ENCODE measurements around the gene CBX3.
"Not testable (repeated sequence)": the region's sequence is repeated elsewhere in the genome, so short reads cannot be mapped to it uniquely, and the experiment has no call there.

CBX3 gene

DNA sequence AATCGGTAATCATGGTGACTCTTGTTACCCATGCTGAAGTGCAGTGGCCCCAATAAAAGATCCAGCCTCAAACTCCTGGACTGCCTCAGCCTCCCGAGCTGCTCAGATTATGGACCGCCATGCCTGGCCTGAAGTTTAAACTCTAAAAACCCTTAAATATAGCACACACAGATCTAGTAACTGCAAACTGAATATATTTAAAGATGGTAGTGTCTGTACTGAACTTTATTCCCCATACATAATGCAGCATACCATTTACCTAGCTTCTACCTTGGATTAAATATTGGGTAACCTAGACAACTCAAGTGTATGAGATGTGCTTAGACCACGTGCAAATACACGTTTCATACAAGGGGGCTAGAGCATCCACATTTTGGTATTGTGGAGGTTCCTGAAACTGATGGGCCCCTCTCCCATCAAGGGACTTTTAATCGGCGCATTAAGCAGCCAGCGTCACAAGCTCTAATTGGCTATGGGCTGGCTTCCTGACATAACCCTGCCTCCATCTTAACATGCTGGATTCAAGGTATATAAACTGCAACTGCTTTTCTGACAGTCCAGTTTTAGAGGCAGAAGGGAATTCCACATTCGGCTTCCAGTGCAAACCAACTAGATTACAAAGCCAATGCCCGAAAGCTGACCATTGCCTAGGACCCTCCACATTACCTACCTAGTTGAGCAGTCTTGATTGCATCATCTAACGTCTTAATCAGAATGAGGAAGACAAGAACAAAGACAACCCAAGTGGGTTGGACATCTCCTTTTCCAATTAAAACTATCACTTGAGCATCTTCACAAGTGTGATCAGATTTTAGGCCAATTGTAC is 14.0 kb upstream of the CBX3 start:
- DNase-seq (ENCODE audit: low read depth in 2 of 3, low spot score in 1 of 3), result no peak

DNA sequence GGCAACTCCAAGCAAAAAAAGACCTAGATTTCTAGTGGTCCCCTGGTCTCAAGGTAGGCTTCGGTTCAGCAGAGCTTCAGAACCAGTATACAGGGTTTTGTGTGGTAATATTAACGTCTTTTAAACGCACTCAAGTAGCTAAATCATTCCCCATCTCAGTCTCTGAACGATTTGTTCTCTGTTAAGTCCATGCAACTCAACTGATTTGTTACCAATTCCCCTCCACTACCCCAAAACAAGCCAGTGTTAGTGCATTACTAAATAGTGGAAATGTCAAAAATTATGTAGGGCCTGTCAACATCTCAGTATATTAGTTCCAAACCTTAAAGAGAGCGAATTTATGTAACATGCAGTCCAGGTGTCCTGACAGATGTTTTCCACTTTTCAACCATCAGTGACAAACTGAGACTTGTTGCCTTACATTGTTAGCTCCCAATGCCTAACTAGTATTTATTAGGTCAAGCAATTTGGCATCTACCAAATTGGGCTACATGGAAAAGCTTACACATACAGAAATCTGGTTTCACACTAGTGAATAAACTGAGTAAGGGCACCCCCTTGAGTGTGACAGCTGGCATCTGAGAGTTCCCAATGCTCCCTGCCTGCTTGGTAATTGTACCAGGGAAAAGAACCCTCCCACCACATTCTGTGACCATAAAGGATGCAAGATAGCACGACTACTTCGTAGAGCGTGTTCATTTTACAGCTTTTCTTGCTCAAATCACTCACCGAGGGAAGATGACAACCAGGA is 13.2 kb upstream of the CBX3 start:
- no peak for DNase-seq (ENCODE audit: low read depth in 2 of 3, low spot score in 1 of 3)

- no peak for DNase-seq (ENCODE audit: low read depth in 2 of 3, low spot score in 1 of 3)
These were observed 12.5 kb upstream of the CBX3 start for GRCh38 chr7:26188957-26189541.

- DNase-seq (ENCODE audit: low read depth in 2 of 3, low spot score in 1 of 3), result no peak
These were observed 11.8 kb upstream of the CBX3 start for GRCh38 chr7:26189697-26190096.

GRCh38 chr7:26190417-26190869 is 11.1 kb upstream of the CBX3 start:
- DNase-seq (ENCODE audit: low read depth in 2 of 3, low spot score in 1 of 3), result no peak

DNA sequence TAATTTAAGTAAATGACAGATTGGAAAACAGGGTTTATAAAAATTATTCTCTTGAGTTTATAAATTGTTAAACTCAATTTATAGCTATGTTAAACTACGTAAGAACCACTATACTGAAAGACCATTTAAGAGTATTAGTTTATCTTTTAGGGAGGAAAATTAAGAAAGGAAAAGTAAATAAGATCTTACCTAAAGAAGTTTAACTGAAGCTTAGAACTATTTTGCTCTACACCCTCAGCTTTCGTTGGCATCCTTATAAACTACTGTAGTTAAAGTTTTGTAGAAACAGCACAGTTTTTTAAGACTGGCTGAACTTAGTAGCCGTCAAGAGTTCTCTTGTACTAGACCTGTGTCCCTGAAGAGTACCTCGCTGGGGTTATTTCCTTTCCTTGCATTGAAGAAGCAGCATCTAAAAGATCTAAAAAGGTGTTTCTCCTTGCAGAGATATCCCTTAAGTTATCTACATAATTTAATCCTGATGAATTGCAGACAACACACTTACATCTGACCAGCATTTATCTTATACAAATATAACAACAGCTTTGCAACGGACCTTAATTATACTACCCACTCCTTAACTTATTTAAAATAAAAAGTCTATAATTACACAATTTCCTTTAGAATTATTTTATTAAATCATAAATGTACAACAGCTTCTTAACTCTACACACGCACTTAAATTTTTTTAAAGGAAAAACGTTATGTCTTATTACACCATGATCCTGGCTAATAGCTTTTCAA is 10.1 kb upstream of the CBX3 start:
- no peak for DNase-seq (ENCODE audit: low read depth in 2 of 3, low spot score in 1 of 3)

- no peak for DNase-seq (ENCODE audit: low read depth in 2 of 3, low spot score in 1 of 3)
These were observed 9.5 kb upstream of the CBX3 start for GRCh38 chr7:26191974-26192479.

- DNase-seq (ENCODE audit: low read depth in 2 of 3, low spot score in 1 of 3), result no peak
These were observed 9.0 kb upstream of the CBX3 start for GRCh38 chr7:26192485-26193087.

DNA sequence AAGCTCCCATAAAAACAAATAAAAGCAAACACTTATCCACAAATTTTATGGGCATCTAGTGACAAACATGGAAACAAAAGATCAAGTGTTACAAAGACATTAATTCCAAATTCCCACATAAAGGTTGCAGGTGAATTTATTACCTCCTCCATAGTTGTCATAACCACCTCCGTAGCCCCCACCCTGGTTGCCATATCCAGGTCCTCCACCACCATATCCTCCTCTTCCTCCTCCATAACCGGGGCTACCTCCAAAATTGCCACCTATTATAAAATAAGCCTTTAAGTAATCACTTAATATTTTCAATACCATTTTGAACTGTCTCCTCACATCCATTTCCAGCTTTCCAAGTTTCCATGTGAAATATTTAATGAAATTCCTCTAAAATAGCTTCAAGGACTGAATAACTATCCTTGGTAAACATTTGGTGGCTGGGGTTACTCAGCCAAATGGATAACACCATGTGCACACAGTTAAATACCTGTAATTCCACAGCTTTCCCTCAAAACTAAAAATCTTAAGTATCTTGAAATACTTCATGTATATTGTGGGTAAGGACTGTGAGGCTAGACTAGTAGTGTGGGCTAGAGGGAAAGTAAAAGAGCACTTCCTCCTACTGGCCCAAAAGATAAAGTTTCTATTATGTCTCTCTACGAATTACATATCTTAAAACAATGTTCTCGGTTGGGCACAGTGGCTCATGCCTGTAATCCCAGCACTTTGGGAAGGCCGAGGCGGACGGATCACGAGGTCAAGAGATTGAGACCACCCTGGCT is 7.9 kb upstream of the CBX3 start:
- DNase-seq (ENCODE audit: low read depth in 2 of 3, low spot score in 1 of 3), result no peak

- DNase-seq (ENCODE audit: low read depth in 2 of 3, low spot score in 1 of 3), result not testable (repeated sequence)
These were observed 6.8 kb upstream of the CBX3 start for GRCh38 chr7:26194764-26195163.

GRCh38 chr7:26195182-26195581 is 6.4 kb upstream of the CBX3 start:
- DNase-seq (ENCODE audit: low read depth in 2 of 3, low spot score in 1 of 3), result no peak

GRCh38 chr7:26195867-26196657 is 5.5 kb upstream of the CBX3 start:
- DNase-seq (ENCODE audit: low read depth in 2 of 3, low spot score in 1 of 3), result no peak

DNA sequence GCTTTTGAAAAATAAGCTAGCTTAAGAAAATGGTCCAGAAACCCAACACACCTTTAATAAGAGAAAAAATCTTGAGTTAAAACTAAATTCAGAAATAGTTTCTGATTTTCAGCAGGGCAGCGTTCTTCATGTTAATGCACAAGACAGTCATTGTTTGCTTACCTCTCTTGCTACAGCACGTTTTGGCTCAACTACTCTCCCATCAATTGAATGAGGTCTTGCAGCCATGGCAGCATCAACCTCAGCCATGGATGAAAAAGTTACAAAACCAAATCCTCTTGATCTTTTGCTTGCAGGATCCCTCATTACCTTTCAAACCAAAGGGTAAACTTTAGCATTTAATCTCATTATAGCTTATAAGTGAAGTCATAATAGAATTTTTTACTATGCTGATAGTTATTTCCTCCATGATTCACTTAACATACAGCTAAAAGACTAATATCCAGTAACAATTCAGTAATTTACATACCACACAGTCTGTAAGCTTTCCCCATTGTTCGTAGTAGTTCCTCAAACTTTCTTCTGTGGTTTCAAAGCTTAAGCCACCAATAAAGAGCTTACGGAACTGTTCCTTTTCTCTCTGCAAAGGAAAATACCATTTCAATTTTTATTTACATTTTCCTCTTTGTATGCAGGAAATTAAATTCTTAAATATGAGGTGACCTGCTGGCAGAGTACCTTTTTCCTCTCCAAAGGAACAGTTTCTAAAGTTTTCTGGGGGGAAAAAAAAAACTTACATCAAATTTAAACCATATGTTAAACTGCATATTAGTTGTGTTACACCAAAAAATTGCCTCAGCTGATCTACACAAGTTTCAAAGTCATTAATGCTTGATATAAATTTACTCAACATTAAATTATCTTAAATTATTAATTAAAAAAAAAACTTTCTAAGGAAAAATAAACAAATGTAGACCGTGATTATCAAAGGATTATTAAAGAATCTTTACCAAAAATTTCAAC is 4.1 kb upstream of the CBX3 start:
- DNase-seq (ENCODE audit: low read depth in 2 of 3, low spot score in 1 of 3), result no peak

DNA sequence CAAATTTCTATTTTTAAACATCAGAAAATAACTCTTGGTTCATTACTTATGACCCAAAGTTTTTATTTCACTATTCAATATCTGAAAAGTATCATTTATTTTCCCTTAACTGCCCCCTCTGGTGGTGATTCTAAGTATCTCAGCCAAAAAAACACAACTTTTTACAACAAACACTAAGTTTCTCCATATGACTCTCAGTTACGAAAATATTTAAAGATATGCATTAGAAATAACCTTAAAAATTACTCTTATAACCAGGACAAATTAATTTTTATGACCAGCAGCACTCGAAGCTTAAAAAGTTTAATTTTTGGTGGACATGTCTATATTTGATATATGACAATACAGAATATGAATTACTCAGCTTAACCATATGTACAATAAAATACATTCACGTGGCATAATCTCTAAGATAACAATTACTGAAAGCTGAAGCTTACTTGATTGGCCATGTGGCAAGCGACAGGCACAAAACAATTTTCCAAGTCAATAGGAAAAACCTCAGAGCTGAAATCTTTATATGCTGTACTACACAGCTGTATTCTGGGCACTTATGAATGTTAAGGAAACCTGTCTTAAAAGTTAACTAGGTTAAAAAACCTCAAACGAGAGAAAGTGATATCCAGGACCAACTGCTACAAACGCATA is 3.3 kb upstream of the CBX3 start:
- DNase-seq (ENCODE audit: low read depth in 2 of 3, low spot score in 1 of 3), result peak in 1 of 3 donors; percentile 55

DNA sequence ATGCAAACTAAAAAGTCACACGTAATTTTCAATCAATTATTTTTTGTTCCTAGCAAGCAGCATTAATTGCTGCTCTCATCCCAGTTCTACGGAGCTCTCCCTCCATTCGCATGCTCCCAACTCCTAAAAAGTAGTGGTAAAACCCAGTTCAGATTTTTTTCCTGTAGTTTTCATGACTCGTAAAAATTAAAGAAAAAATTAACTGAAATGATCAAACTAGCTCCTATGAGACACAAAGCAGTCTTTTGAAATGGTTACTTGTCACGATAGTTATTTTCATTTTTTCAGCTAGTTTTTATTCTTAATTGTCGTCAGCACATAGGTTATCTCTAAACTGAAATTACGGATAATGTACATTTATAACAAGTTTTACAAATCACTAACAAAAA is 2.8 kb upstream of the CBX3 start:
- no peak for DNase-seq (ENCODE audit: low read depth in 2 of 3, low spot score in 1 of 3)

GRCh38 chr7:26199301-26200037 is 2.1 kb upstream of the CBX3 start:
- DNase-seq (ENCODE audit: low read depth in 2 of 3, low spot score in 1 of 3), result peak; percentile 41 to 52 (median 50)

DNA sequence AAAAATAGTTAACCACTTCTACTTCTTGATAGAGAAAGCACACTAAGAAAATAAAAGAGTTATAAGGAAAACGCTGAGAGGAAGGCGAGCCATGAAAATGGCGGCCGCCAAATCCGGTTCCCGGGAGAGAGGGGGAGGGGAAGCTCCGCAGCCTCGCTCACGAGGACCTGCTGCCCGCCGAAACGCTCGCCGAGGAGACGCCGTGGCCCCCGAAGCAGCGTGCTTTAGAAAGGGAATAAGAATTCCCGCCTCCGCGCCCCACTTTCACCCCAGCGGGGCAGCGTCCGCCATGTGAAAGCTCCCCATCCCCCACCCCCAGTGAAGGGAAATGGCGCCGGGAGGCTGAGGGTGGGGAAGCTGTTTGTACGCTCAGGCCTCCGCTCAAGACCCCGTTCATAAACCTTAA is 1.5 kb upstream of the CBX3 start:
- peak; percentile 66 to 75 (median 69) for DNase-seq (ENCODE audit: low read depth in 2 of 3, low spot score in 1 of 3)

Measured in stimulated activated CD4-positive, alpha-beta T cell treated with anti-CD3 and anti-CD28 coated beads, Interleukin-12 subunit alpha, Interleukin-12 subunit beta, amount 100 ng/mL, for 48 hours (primary cell).